Mesendoderm (in vitro differentiated cells): Measurements from ENCODE around the gene PTPRG.

Source experiments
- DNase-seq: peaks from one replicate; pipeline ENCODE4 v3.0.0; 2013
- H2AK5ac ChIP-seq: 2 replicates; pipeline ENCODE4 v1.6.1; 2013; ENCODE audit warnings: low read length, inconsistent platforms
- H2BK120ac ChIP-seq: 2 replicates; pipeline ENCODE4 v1.6.1; 2013; ENCODE audit warnings: low read depth, mild to moderate bottlenecking, low read length, moderate library complexity, mixed read lengths
- H2BK15ac ChIP-seq: replicated peaks from 2 replicates; pipeline ENCODE4 v1.6.1; 2013; ENCODE audit warnings: low read depth, mild to moderate bottlenecking, moderate library complexity
- H2BK5ac ChIP-seq: 2 replicates; pipeline ENCODE4 v1.6.1; 2013; ENCODE audit warnings: low read length, inconsistent platforms
- H3K18ac ChIP-seq: 2 replicates; pipeline ENCODE4 v1.6.1; 2013; ENCODE audit warnings: mild to moderate bottlenecking, low read length, mixed read lengths
- H3K23ac ChIP-seq: one replicate; pipeline ENCODE4 v1.6.1; 2013; ENCODE audit warnings: low read length
- H3K27ac ChIP-seq: 2 replicates; pipeline ENCODE4 v1.5.1; 2013; ENCODE audit warnings: low read depth, mild to moderate bottlenecking, inconsistent platforms, low read length, moderate library complexity
- H3K27me3 ChIP-seq: 2 replicates; pipeline ENCODE4 v1.6.1; 2013; ENCODE audit warnings: low read length, control low read depth, mild to moderate bottlenecking, inconsistent platforms; ENCODE audit not compliant: insufficient read depth, poor library complexity
- H3K36me3 ChIP-seq: 2 replicates; pipeline ENCODE4 v1.6.1; 2013; ENCODE audit warnings: low read length, inconsistent platforms; ENCODE audit not compliant: control insufficient read depth, insufficient read depth
- H3K4ac ChIP-seq: one replicate; pipeline ENCODE4 v1.6.1; 2013; ENCODE audit warnings: low read depth, mild to moderate bottlenecking, low read length, moderate library complexity
- H3K4me1 ChIP-seq: 2 replicates; pipeline ENCODE4 v1.6.1; 2013; ENCODE audit warnings: low read depth, low read length, inconsistent platforms; ENCODE audit not compliant: control insufficient read depth
- H3K4me2 ChIP-seq: 2 replicates; pipeline ENCODE4 v1.6.1; 2013; ENCODE audit warnings: low read length
- H3K4me3 ChIP-seq: 2 replicates; pipeline ENCODE4 v1.5.1; 2013; ENCODE audit warnings: mild to moderate bottlenecking, low read length
- H3K56ac ChIP-seq: one replicate; pipeline ENCODE4 v1.6.1; 2013; ENCODE audit warnings: low read length
- H3K79me1 ChIP-seq: 2 replicates; pipeline ENCODE4 v1.6.1; 2013; ENCODE audit warnings: low read length, inconsistent platforms
- H3K79me2 ChIP-seq: 2 replicates; pipeline ENCODE4 v1.6.1; 2013; ENCODE audit warnings: mild to moderate bottlenecking, low read length; ENCODE audit not compliant: control insufficient read depth, insufficient read depth
- H3K9ac ChIP-seq: 2 replicates; pipeline ENCODE4 v1.6.1; 2013; ENCODE audit warnings: low read length, inconsistent platforms
- H4K5ac ChIP-seq: one replicate; pipeline ENCODE4 v1.6.1; 2013; ENCODE audit warnings: low read length
- H4K8ac ChIP-seq: one replicate; pipeline ENCODE4 v1.6.1; 2013; ENCODE audit warnings: low read depth, mild to moderate bottlenecking, control low read depth, low read length, moderate library complexity
- WGBS: extraction: QIAGEN DNeasy Blood & Tissue Kit; methylation state at CpG from one replicate; pipeline ENCODE4 v1.1.7; 2013; ENCODE audit warnings: low lambda C conversion rate, missing lambda C conversion rate; ENCODE audit not compliant: insufficient coverage; ENCODE audit errors: extremely low coverage; 5-methylcytosine and 5-hydroxymethylcytosine counted together

Gene PTPRG

GRCh38 chr3:61913701-61914100 is 352.3 kb downstream of the PTPRG start:
- Histone ChIP-seq H2BK5ac (no peak overlapping the region), H3K27ac (no peak overlapping the region), H3K18ac (no peak overlapping the region), H3K4me2 (no peak overlapping the region), H3K79me1 (peaks cover 8% of the 10 kb centered on the region), H3K36me3 (no peaks in the 10 kb centered on the region), H3K79me2 (peaks cover 21% of the 10 kb centered on the region), H3K4me3 (no peak overlapping the region), H3K4me1 (no peaks in the 10 kb centered on the region), H3K9ac (no peak overlapping the region), H2BK120ac (no peak overlapping the region), H3K4ac (no peak overlapping the region), H4K8ac (no peak overlapping the region), H2AK5ac (no peak overlapping the region), H3K23ac (no peak overlapping the region), H2BK15ac (no peak overlapping the region), H3K56ac (no peak overlapping the region), H4K5ac (no peak overlapping the region), H3K27me3 (no peaks in the 10 kb centered on the region)
- no peak for DNase-seq
- WGBS, result no CpG with 5 or more reads among the region's 3 CpGs

- no peak overlapping the region for H3K4ac ChIP-seq
- no peak overlapping the region for H2BK5ac ChIP-seq
- no peaks in the 10 kb centered on the region for H3K4me1 ChIP-seq
- H3K4me3 ChIP-seq, result no peak overlapping the region
- H3K36me3 ChIP-seq, result no peaks in the 10 kb centered on the region
- H3K18ac ChIP-seq, result no peak overlapping the region
- H4K5ac ChIP-seq, result no peak overlapping the region
- H3K27ac ChIP-seq, result no peak overlapping the region
- H2AK5ac ChIP-seq, result no peak overlapping the region
- DNase-seq, result no peak
- no peak overlapping the region for H4K8ac ChIP-seq
- H3K9ac ChIP-seq, result no peak overlapping the region
- no peaks in the 10 kb centered on the region for H3K27me3 ChIP-seq
- WGBS, result no CpG with 5 or more reads among the region's 6 CpGs
- H2BK120ac ChIP-seq, result no peak overlapping the region
- no peak overlapping the region for H3K4me2 ChIP-seq
- no peak overlapping the region for H3K23ac ChIP-seq
- H3K79me2 ChIP-seq, result peaks cover 21% of the 10 kb centered on the region
- H2BK15ac ChIP-seq, result no peak overlapping the region
- no peak overlapping the region for H3K56ac ChIP-seq
- peaks cover 8% of the 10 kb centered on the region for H3K79me1 ChIP-seq
Observed at GRCh38 chr3:61914276-61914675, 352.9 kb downstream of the PTPRG start.

DNA sequence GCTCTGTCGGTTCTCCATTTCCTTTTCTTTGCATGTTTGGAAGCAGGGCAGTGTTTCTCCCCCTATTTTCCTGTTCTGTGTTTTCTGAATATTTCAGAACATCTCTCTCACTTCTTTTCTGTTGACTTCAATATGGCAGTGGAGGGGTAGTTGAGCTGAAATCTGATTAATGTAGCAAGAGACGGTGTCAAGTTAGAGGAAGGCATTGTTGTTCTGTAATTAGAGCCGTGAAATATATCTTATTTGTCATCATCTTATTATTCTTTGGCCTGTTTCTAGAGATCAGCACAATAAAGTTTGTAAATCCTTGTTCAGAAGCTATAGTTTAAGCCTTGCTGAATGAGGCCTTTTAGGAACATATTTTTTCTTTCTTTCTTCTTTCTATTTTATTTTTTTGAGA is 353.9 kb downstream of the PTPRG start:
- Histone ChIP-seq H3K79me2 (peaks cover 22% of the 10 kb centered on the region), H3K4me2 (no peak overlapping the region), H2BK5ac (no peak overlapping the region), H3K23ac (no peak overlapping the region), H3K27me3 (no peaks in the 10 kb centered on the region), H2BK120ac (no peak overlapping the region), H3K4me3 (no peak overlapping the region), H3K27ac (no peak overlapping the region), H3K9ac (no peak overlapping the region), H3K18ac (no peak overlapping the region), H3K4ac (no peak overlapping the region), H2BK15ac (no peak overlapping the region), H3K56ac (no peak overlapping the region), H4K5ac (no peak overlapping the region), H3K4me1 (no peaks in the 10 kb centered on the region), H3K36me3 (no peaks in the 10 kb centered on the region), H2AK5ac (no peak overlapping the region), H4K8ac (no peak overlapping the region), H3K79me1 (peaks cover 9% of the 10 kb centered on the region)
- no CpG with 5 or more reads among the region's 3 CpGs for WGBS
- no peak for DNase-seq

DNA sequence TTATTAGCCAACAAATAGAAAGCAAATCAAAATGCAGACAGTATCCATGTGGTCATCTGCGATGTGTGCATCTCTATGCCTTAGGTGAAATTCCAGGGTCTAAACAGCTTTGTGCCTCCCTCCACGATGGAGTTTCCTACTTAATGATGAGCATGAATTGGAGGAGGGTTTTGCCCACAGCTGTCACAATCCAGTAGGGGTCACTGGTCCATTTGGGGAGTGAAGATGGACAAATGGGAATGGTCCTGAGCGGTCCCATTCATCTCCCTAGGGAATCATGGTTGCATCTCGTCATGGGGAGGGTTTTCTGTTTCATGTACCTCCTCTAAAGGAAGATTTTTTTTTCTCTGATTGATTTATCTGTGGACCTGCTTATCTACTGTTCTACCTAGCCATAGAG is 358.0 kb downstream of the PTPRG start:
- Histone ChIP-seq H2BK120ac (no peak overlapping the region), H3K4me2 (no peak overlapping the region), H3K23ac (no peak overlapping the region), H3K27ac (no peak overlapping the region), H3K27me3 (no peaks in the 10 kb centered on the region), H2AK5ac (no peak overlapping the region), H3K4ac (no peak overlapping the region), H3K56ac (no peak overlapping the region), H3K36me3 (no peaks in the 10 kb centered on the region), H3K4me1 (no peaks in the 10 kb centered on the region), H3K9ac (no peak overlapping the region), H2BK5ac (no peak overlapping the region), H4K5ac (no peak overlapping the region), H3K4me3 (no peak overlapping the region), H4K8ac (no peak overlapping the region), H3K18ac (no peak overlapping the region), H3K79me1 (peaks cover 9% of the 10 kb centered on the region), H3K79me2 (peaks cover 12% of the 10 kb centered on the region), H2BK15ac (no peak overlapping the region)
- no CpG with 5 or more reads among the region's 4 CpGs for whole genome bisulfite sequencing
- DNase-seq, result peak; percentile 60

GRCh38 chr3:61922118-61922517 is 360.7 kb downstream of the PTPRG start:
- DNase-seq, result peak; percentile 37
- H3K23ac ChIP-seq, result no peak overlapping the region
- H3K4me3 ChIP-seq, result no peak overlapping the region
- H3K79me2 ChIP-seq, result peaks cover 21% of the 10 kb centered on the region
- no peak overlapping the region for H2BK120ac ChIP-seq
- no peak overlapping the region for H3K27ac ChIP-seq
- H3K79me1 ChIP-seq, result peaks cover 12% of the 10 kb centered on the region
- no peak overlapping the region for H2BK15ac ChIP-seq
- no peak overlapping the region for H2AK5ac ChIP-seq
- no peak overlapping the region for H3K4me2 ChIP-seq
- H3K27me3 ChIP-seq, result no peaks in the 10 kb centered on the region
- no peak overlapping the region for H3K9ac ChIP-seq
- no peak overlapping the region for H4K8ac ChIP-seq
- H3K56ac ChIP-seq, result no peak overlapping the region
- no peak overlapping the region for H3K4ac ChIP-seq
- H4K5ac ChIP-seq, result no peak overlapping the region
- WGBS, result no CpG with 5 or more reads among the region's 5 CpGs
- H3K36me3 ChIP-seq, result no peaks in the 10 kb centered on the region
- no peak overlapping the region for H2BK5ac ChIP-seq
- no peak overlapping the region for H3K18ac ChIP-seq
- no peaks in the 10 kb centered on the region for H3K4me1 ChIP-seq

DNA sequence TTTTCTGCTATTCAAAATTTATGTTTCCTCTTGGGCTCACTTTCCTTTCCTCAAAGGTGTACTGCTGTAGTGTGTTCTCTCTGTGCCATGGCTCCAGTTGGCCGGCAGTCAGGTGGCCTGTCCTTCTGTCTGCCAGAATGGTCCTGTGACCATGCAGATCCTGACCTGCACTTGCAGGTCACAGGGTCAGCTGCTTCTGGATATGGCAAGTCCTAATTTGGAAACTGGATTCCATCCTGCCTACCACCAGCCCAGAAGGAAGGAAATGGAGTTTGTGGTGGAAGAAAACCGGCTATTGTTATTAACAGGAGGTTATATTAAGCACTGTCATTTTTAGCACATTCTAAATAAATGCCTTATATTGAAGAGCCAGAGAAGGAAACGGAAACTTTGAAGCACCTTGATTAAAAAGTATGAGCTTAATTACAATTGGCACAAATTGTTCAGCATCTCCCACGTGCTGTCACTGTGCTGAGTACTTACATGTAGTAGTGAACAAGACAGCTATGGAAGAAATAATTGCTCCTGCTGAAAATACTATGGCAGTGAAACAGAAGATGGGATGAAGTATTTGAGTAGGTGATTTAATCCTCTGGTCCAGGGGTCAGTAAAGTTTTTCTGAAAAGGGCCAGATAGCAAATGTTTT is 362.8 kb downstream of the PTPRG start:
- H3K27me3 ChIP-seq, result no peaks in the 10 kb centered on the region
- no peak overlapping the region for H3K9ac ChIP-seq
- H3K27ac ChIP-seq, result no peak overlapping the region
- peaks cover 31% of the 10 kb centered on the region for H3K79me2 ChIP-seq
- H2BK5ac ChIP-seq, result no peak overlapping the region
- peaks cover 14% of the 10 kb centered on the region for H3K79me1 ChIP-seq
- no peak overlapping the region for H2BK120ac ChIP-seq
- peaks cover 5% of the 10 kb centered on the region for H3K4me1 ChIP-seq
- H3K23ac ChIP-seq, result no peak overlapping the region
- no peak overlapping the region for H4K8ac ChIP-seq
- no peak overlapping the region for H4K5ac ChIP-seq
- H3K4ac ChIP-seq, result no peak overlapping the region
- H3K36me3 ChIP-seq, result no peaks in the 10 kb centered on the region
- no peak for DNase-seq
- H3K4me2 ChIP-seq, result no peak overlapping the region
- H3K18ac ChIP-seq, result no peak overlapping the region
- no peak overlapping the region for H2AK5ac ChIP-seq
- no peak overlapping the region for H2BK15ac ChIP-seq
- H3K4me3 ChIP-seq, result no peak overlapping the region
- H3K56ac ChIP-seq, result no peak overlapping the region
- no CpG with 5 or more reads among the region's 4 CpGs for WGBS
